IPS DF 4.7 (cell line): ENCODE measurements around the gene ATP6V1B1.

Experiments used
- DNase-seq: peaks from one replicate; pipeline ENCODE4 v3.0.0-alpha.2; 2013; ENCODE audit warnings: low spot score; ENCODE audit errors: extremely low read depth

Gene ATP6V1B1

GRCh38 chr2:70943205-70943871 lies 7.6 kb downstream of the ATP6V1B1 start:
- DNase-seq, result no peak

DNA sequence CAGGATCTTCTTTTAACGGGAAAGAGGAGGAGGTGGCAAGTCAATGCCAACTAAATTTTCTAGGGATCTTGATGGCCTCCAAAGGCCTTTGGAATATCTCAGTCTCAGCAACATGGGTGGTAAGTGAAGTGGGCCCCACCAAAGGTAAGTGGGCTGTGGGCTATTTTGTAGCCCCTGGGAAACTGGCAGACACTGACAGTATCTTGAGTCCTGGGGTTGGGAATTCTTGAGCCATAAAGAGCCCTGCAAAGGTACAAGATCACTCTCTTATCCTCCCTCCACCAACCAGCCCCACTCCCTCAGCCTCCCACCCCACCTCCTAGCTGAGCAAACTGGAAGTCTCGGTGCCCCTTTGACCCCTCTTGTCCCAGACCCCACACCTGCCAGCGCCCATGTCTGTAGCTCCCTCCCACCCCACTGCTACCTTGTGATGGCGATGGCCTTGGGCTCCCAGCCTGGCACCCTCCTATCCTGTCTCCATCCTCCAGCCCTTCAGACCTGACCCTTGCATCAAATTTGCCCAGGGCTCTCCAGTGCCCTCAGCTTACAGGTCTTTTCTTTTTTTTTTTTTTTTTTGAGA lies 8.5 kb downstream of the ATP6V1B1 start:
- no peak for DNase-seq

- no peak for DNase-seq
These were observed 11.2 kb downstream of the ATP6V1B1 start for GRCh38 chr2:70946832-70947442.

GRCh38 chr2:70947556-70948184 lies 12.0 kb downstream of the ATP6V1B1 start:
- no peak for DNase-seq

GRCh38 chr2:70948337-70949003 lies 12.8 kb downstream of the ATP6V1B1 start:
- no peak for DNase-seq

GRCh38 chr2:70949086-70949485 lies 13.4 kb downstream of the ATP6V1B1 start:
- DNase-seq, result no peak

GRCh38 chr2:70954886-70955285 lies 19.2 kb downstream of the ATP6V1B1 start:
- no peak for DNase-seq

DNA sequence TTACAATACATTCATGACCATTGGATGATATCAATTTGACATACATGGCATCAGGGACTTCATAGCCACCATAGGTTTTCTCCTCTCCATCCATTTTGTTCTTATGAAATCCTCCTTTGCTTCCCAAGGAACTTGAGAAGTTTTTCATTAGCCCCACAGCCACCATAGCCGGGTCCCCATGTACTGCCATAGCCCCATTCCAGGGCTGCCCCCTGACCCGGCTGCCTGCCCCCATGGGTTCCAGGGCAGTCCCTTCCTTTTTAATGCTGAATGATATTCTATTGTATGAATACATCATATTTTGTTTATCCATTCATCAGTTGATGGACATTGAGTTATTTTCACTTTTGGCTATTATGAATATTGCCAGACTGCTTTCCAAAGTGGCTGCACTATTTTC lies 20.4 kb downstream of the ATP6V1B1 start:
- no peak for DNase-seq

DNA sequence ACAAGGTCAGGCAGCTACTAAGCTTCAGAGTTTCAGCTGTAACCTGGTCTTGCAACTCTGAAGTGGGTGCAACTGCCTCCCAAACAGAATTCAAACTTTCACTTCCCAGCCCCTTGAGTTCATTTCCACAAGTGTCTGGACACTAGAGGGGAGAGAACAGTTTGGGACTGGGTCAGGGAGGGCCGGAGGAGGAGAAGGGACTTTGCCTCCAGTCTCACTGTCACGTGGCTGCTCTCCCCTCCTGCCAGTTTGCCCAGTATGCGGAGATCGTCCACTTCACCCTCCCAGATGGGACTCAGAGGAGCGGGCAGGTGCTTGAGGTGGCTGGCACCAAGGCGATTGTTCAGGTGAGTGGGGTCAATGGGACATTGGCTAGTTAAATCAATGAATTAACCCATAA lies 22.1 kb downstream of the ATP6V1B1 start:
- no peak for DNase-seq

- DNase-seq, result no peak
These were observed 23.1 kb downstream of the ATP6V1B1 start for GRCh38 chr2:70958759-70959158.

DNA sequence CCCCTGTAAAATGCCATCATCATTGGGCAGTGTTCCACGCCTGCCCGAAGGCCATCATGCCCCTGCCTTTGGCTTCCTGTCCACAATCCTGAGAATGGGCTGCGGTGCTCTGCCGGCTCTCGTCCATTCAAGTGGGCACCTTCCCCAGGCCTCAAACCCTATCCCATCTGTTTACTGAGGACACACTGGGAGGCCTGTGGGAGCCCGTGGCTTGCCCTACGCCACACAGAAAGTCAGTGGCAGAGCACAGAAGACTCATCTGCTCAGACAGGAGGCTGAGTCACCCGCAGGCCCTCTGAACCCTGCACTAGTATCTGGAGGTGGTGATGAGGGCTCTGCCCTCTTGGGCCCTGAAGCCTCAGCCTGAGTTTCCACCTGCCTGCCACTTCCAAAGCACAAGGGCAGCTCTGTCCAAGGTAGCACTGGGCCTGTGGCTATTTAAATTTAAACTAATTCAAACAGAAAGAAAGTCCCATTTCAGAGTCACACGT lies 23.6 kb downstream of the ATP6V1B1 start:
- no peak for DNase-seq

GRCh38 chr2:70959851-70960832 lies 24.4 kb downstream of the ATP6V1B1 start:
- DNase-seq, result no peak

DNA sequence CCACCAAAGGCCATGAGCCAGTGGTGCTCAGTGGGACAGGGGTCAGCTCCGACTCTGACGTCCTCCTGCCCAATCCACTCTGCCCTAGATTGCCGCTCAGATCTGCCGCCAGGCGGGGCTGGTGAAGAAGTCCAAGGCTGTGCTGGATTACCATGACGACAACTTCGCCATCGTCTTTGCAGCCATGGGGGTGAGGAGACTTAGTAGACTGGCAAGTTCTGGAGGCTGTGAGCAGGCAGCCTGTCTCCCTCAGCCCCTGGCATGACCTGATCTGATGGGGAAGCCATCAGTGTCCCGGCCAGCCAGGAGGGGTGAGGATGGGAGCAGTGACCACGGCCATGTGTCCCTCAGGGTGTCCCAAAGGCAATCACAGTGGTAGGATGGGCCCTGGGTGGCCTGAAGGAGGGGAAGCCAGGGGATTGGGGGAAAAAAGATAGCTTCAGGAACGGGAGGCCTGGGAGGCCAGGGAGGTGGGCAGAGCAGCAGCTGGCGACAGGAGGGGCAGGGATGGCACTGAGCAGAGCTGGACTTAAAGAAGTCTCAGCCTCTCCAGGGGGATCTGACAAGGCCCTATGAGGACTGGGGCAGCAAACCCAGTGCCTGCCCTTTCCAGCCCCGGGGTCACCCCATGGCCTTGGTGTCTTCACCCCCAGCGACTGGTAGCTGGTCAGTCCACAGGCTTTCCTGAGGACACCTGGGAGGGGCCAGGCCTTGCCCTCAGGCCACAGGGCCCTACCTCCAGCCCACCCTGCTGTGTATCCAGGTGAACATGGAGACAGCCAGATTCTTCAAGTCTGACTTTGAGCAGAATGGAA lies 25.3 kb downstream of the ATP6V1B1 start:
- DNase-seq, result no peak

DNA sequence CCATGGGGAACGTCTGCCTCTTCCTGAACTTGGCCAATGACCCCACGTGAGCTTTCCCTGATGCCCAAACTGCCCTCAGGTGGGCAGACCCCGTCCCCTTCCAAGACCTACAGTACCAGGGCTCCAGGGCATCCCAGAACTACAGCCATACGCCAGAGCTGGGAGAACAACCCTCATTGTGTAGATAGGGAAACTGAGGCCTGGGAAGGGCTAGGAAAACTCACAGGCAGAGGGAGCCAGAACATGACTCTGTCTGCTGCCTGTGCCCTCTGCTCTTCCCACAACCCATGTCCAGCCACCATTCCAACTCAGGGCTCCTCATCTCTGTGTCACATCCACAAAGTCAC lies 25.9 kb downstream of the ATP6V1B1 start:
- no peak for DNase-seq

DNA sequence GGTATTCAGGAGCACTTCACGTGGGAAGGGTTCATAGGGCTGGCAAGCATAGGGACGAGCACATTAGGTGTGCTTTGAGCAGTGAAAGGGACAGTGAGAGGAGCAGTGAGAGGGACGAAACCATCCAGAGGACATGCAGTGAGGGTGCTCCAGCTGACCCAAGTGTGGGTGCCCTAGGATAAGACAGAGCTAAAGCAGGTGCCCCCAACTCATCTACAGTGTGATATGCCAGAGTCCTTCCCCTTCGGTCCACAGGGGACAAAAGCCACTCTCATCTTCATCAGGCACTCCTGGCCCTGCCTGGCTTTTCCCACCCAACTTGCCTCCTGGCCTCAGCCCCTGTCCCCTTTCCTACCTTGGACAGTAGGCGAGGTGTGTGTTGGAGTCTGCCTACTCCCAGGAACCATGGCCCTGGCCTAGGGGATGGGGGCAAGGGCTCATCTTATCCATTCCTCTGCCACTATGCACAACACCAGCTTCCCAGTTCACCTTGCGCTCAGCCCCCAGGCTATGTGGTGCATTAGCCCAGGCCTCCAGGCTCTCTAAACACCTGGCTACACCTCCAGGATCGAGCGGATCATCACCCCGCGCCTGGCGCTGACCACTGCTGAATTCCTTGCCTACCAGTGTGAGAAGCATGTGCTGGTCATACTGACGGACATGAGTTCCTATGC lies 26.6 kb downstream of the ATP6V1B1 start:
- no peak for DNase-seq

GRCh38 chr2:70962885-70963878 lies 27.5 kb downstream of the ATP6V1B1 start:
- DNase-seq, result no peak

GRCh38 chr2:70964133-70964532 lies 28.4 kb downstream of the ATP6V1B1 start:
- no peak for DNase-seq
